Ectodermal cell (in vitro differentiated cells): ENCODE data around the gene TYROBP.

Source experiments
- H3K27ac ChIP-seq: 2 replicates; pipeline ENCODE4 v1.7.0; 2013; ENCODE audit warnings: mild to moderate bottlenecking, low read depth, low read length; ENCODE audit not compliant: insufficient read depth, poor library complexity, severe bottlenecking
- H3K27me3 ChIP-seq: 2 replicates; pipeline ENCODE4 v1.7.0; 2013; ENCODE audit warnings: mild to moderate bottlenecking, low read length; ENCODE audit not compliant: insufficient read depth, control insufficient read depth, poor library complexity, severe bottlenecking
- H3K36me3 ChIP-seq: one replicate; pipeline ENCODE4 v1.7.0; 2013; ENCODE audit warnings: low read length; ENCODE audit not compliant: control insufficient read depth, insufficient read depth
- H3K4me1 ChIP-seq: one replicate; pipeline ENCODE4 v1.7.0; 2013; ENCODE audit warnings: low read length; ENCODE audit not compliant: control insufficient read depth, insufficient read depth
- H3K4me3 ChIP-seq: 2 replicates; pipeline ENCODE4 v1.7.0; 2013; ENCODE audit warnings: low read depth, low read length, control low read depth; ENCODE audit not compliant: insufficient read depth
- H3K9me3 ChIP-seq: 2 replicates; pipeline ENCODE4 v1.7.0; 2013; ENCODE audit warnings: mild to moderate bottlenecking, low read length, moderate library complexity; ENCODE audit not compliant: control insufficient read depth
- WGBS, 2 experiments: methylation state at CpG; one replicate each; pipeline ENCODE4 v1.1.7; 2013; ENCODE audit warnings: missing lambda C conversion rate in 2 of 2; 5-methylcytosine and 5-hydroxymethylcytosine counted together

TYROBP gene

DNA sequence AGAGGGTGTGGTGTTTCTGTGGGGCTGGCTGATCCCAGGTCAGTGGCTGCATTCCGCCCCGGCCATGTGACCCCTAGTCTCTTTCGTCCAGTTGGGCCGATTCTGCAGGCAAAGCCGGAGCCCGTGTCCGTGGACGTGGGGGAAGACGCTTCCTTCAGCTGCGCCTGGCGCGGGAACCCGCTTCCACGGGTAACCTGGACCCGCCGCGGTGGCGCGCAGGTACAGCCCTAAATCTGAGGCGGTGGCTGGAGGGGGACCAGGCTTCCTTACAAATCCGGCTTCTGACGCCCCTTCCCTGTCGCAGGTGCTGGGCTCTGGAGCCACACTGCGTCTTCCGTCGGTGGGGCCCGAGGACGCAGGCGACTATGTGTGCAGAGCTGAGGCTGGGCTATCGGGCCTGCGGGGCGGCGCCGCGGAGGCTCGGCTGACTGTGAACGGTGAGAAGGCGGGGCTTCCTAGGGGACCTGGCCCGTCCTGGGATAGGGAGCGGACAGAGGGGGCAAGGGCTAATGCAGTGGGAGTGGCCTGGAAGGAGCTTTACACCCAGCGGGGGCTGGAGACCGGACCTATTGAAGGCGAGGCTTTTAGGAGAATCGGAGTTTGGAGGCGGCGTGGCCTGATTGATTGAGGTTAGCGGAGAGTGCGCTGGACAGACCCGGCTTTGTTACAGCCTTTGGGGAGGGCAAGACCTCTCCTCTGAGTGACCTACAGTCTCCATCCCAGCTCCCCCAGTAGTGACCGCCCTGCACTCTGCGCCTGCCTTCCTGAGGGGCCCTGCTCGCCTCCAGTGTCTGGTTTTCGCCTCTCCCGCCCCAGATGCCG lies 47.1 kb downstream of the TYROBP start:
- no peaks in the 10 kb centered on the region for H3K9me3 ChIP-seq
- H3K4me1 ChIP-seq, result peaks cover 20% of the 10 kb centered on the region
- H3K36me3 ChIP-seq, result peaks cover 3% of the 10 kb centered on the region
- H3K27me3 ChIP-seq, result peaks cover 65% of the 10 kb centered on the region
- 5 to 6% methylated on average over 55 of the region's 55 CpGs for WGBS, 2 experiments
- peak overlapping the region; percentile 39 for H3K4me3 ChIP-seq
- peak overlapping the region; percentile 72 for H3K27ac ChIP-seq

DNA sequence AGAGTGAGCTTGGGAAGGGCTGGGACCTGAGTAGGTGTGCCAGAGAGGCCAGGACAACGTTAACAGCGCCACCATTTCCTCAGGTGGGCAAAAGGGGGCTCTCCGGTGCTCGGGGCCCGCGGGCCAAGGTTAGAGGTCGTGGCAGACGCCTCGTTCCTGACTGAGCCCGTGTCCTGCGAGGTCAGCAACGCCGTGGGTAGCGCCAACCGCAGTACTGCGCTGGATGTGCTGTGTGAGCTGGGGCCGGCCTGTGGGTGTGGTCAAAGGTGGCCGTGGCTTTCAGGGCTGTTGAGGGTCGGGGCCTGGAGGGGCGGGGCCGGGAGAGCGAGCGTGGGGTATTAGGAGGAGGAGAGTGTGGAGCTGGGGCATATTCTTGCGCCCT lies 47.7 kb downstream of the TYROBP start:
- no peaks in the 10 kb centered on the region for H3K9me3 ChIP-seq
- H3K27ac ChIP-seq, result no peak overlapping the region
- 9 to 10% methylated on average over 24 of the region's 24 CpGs for WGBS, 2 experiments
- peaks cover 66% of the 10 kb centered on the region for H3K27me3 ChIP-seq
- peak overlapping the region; percentile 39 for H3K4me3 ChIP-seq
- H3K4me1 ChIP-seq, result peaks cover 25% of the 10 kb centered on the region
- no peaks in the 10 kb centered on the region for H3K36me3 ChIP-seq

- H3K36me3 ChIP-seq, result no peaks in the 10 kb centered on the region
- no peak overlapping the region for H3K4me3 ChIP-seq
- H3K4me1 ChIP-seq, result peaks cover 34% of the 10 kb centered on the region
- 82 to 89% methylated on average over 4 of the region's 4 CpGs for WGBS, 2 experiments
- H3K27me3 ChIP-seq, result peaks cover 72% of the 10 kb centered on the region
- no peak overlapping the region for H3K27ac ChIP-seq
- H3K9me3 ChIP-seq, result no peaks in the 10 kb centered on the region
These were observed 48.7 kb downstream of the TYROBP start for GRCh38 chr19:35859414-35859813.

DNA sequence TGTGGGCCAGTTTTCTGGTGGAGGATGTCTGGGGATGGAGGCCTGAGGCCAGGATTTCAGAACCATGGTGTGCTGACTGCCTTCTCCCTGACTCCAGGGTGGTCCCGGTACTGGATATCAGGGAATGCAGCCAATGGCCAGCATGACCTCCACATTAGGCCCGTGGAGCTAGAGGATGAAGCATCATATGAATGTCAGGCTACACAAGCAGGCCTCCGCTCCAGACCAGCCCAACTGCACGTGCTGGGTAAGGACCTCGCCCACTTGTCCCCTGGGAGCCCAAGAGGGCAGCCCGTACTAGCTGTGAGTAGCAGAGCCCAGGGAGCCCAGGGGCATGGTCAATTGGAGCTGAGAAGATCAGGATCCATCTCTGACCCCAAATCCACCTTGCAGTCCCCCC lies 49.8 kb downstream of the TYROBP start:
- Histone ChIP-seq H3K36me3 (no peaks in the 10 kb centered on the region), H3K4me3 (no peak overlapping the region), H3K27ac (no peak overlapping the region), H3K9me3 (no peaks in the 10 kb centered on the region), H3K4me1 (peaks cover 34% of the 10 kb centered on the region), H3K27me3 (peaks cover 74% of the 10 kb centered on the region)
- 85 to 86% methylated on average over 6 of the region's 6 CpGs for WGBS, 2 experiments

- peak within 1 kb of the TSS; percentile 52 for H3K4me3 ChIP-seq
- peak within 1 kb of the TSS; percentile 65 for H3K27ac ChIP-seq
- peaks cover 31% of the 10 kb centered on the region for H3K4me1 ChIP-seq
- no peaks in the 10 kb centered on the region for H3K36me3 ChIP-seq
- H3K9me3 ChIP-seq, result no peaks in the 10 kb centered on the region
- 1% methylated on average over 42 of the region's 42 CpGs for WGBS, 2 experiments
- peaks cover 68% of the 10 kb centered on the region for H3K27me3 ChIP-seq
These were observed 51.4 kb downstream of the TYROBP start, which contains the start of gene KIRREL2 for GRCh38 chr19:35856546-35857149. KIRREL2 (plus strand) TSS chr19:35856911; CDS start chr19:35857120, 209 bp downstream.
